Measurements from ENCODE around the gene SRSF1.

GRCh38 chr17:57984936-57985674 lies 21.9 kb downstream of the SRSF1 start:
- TF ChIP-seq, protein P1, sequence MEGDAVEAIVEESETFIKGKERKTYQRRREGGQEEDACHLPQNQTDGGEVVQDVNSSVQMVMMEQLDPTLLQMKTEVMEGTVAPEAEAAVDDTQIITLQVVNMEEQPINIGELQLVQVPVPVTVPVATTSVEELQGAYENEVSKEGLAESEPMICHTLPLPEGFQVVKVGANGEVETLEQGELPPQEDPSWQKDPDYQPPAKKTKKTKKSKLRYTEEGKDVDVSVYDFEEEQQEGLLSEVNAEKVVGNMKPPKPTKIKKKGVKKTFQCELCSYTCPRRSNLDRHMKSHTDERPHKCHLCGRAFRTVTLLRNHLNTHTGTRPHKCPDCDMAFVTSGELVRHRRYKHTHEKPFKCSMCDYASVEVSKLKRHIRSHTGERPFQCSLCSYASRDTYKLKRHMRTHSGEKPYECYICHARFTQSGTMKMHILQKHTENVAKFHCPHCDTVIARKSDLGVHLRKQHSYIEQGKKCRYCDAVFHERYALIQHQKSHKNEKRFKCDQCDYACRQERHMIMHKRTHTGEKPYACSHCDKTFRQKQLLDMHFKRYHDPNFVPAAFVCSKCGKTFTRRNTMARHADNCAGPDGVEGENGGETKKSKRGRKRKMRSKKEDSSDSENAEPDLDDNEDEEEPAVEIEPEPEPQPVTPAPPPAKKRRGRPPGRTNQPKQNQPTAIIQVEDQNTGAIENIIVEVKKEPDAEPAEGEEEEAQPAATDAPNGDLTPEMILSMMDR (IDR thresholded peaks at IDR 0.05 in 2 of 3, conservative IDR thresholded peaks at IDR 0.05 in 1 of 3; ENCODE audit: borderline replicate concordance in 1 of 3, insufficient read depth in 1 of 3, low read depth in 2 of 3, low read length in 2 of 3), result no peak
- no peak for TF ChIP-seq ZNF274 (IDR thresholded peaks at IDR 0.05; ENCODE audit: low read depth, low read length)
- TF ChIP-seq ATF3 (IDR thresholded peaks at IDR 0.05), result no peak
- no peak for TF ChIP-seq EZH2 (IDR thresholded peaks at IDR 0.05)
- no peak for TF ChIP-seq JUND (IDR thresholded peaks at IDR 0.05)
- TF ChIP-seq RAD21 (IDR thresholded peaks at IDR 0.05; ENCODE audit: low read depth), result no peak
